ENCODE measurements around the gene NR2F6.
A peak's percentile ranks its signal among the peaks of the same experiment; 100 is the strongest.
"Not testable (repeated sequence)": the region's sequence is repeated elsewhere in the genome, so short reads cannot be mapped to it uniquely, and the experiment has no call there.

The NR2F6 gene

GRCh38 chr19:17275441-17276175 lies 29.9 kb upstream of the NR2F6 start:
- H3K4me2 ChIP-seq (ENCODE audit: low read length), result no peak overlapping the region
- no peaks in the 10 kb centered on the region for H3K27me3 ChIP-seq (ENCODE audit: control insufficient read depth, low read length)
- no peaks in the 10 kb centered on the region for H4K20me1 ChIP-seq (ENCODE audit: control insufficient read depth, insufficient read depth, low read depth, low read length)
- H3F3A ChIP-seq (ENCODE audit: control insufficient read depth, insufficient read depth), result peaks cover 11% of the 10 kb centered on the region
- no peaks in the 10 kb centered on the region for H3K9me3 ChIP-seq (ENCODE audit: control insufficient read depth, insufficient read depth, low read length)
- no peak for TF ChIP-seq CTCF (IDR thresholded peaks at IDR 0.05; ENCODE audit: low read depth, low read length, poor library complexity, severe bottlenecking)
- TF ChIP-seq EZH2phosphoT487 (IDR thresholded peaks at IDR 0.05; ENCODE audit: borderline replicate concordance, low read length), result no peak
- no peak overlapping the region for H3K27ac ChIP-seq (ENCODE audit: low read depth, low read length)
- peaks cover 6% of the 10 kb centered on the region; the same call in 1 of the 2 replicates for H3K79me2 ChIP-seq (ENCODE audit: control insufficient read depth, low read length)
- H3K9me2 ChIP-seq (replicated peaks; ENCODE audit: control insufficient read depth, low read length), result no peaks in the 10 kb centered on the region
- peaks cover 69% of the 10 kb centered on the region for H3K36me3 ChIP-seq (ENCODE audit: control insufficient read depth, low read length)
- H3K4me3 ChIP-seq (ENCODE audit: low read length), result no peak overlapping the region
- peaks cover 19% of the 10 kb centered on the region for H3K4me1 ChIP-seq (ENCODE audit: control insufficient read depth, low read length)

- not testable (repeated sequence) for H4K20me1 ChIP-seq (ENCODE audit: control insufficient read depth, insufficient read depth, low read depth, low read length)
- peaks cover 74% of the 10 kb centered on the region for H3K36me3 ChIP-seq (ENCODE audit: control insufficient read depth, low read length)
Measured at GRCh38 chr19:17274892-17275291, 29.2 kb upstream of the NR2F6 start.

GRCh38 chr19:17268754-17269153 lies 23.0 kb upstream of the NR2F6 start:
- H3K4me3 ChIP-seq (ENCODE audit: low read length), result peak overlapping the region; percentile 97
- peak overlapping the region; percentile 94 for H3K4me2 ChIP-seq (ENCODE audit: low read length)
- peaks cover 35% of the 10 kb centered on the region for H3K4me1 ChIP-seq (ENCODE audit: control insufficient read depth, low read length)
- H3K79me2 ChIP-seq (ENCODE audit: control insufficient read depth, low read length), result peaks cover 26% of the 10 kb centered on the region
- H4K20me1 ChIP-seq (ENCODE audit: control insufficient read depth, insufficient read depth, low read depth, low read length), result no peaks in the 10 kb centered on the region
- no peaks in the 10 kb centered on the region for H3K27me3 ChIP-seq (ENCODE audit: control insufficient read depth, low read length)
- TF ChIP-seq EZH2phosphoT487 (IDR thresholded peaks at IDR 0.05; ENCODE audit: borderline replicate concordance, low read length) (no peak), CTCF (IDR thresholded peaks at IDR 0.05; ENCODE audit: low read depth, low read length, poor library complexity, severe bottlenecking) (no peak)
- H3K36me3 ChIP-seq (ENCODE audit: control insufficient read depth, low read length), result peaks cover 32% of the 10 kb centered on the region
- peaks cover 15% of the 10 kb centered on the region for H3F3A ChIP-seq (ENCODE audit: control insufficient read depth, insufficient read depth)
- H3K27ac ChIP-seq (ENCODE audit: low read depth, low read length), result no peak overlapping the region
- no peaks in the 10 kb centered on the region for H3K9me2 ChIP-seq (replicated peaks; ENCODE audit: control insufficient read depth, low read length)
- H3K9me3 ChIP-seq (ENCODE audit: control insufficient read depth, insufficient read depth, low read length), result no peaks in the 10 kb centered on the region

More at GRCh38 chr19:17274892-17275291, 29.2 kb upstream of the NR2F6 start:
- H3K79me2 ChIP-seq (ENCODE audit: control insufficient read depth, low read length); H3K9me3 ChIP-seq (ENCODE audit: control insufficient read depth, insufficient read depth, low read length); H3K27me3 ChIP-seq (ENCODE audit: control insufficient read depth, low read length); H3K27ac ChIP-seq (ENCODE audit: low read depth, low read length); H3K4me3 ChIP-seq (ENCODE audit: low read length); H3K4me2 ChIP-seq (ENCODE audit: low read length); H3K9me2 ChIP-seq (replicated peaks; ENCODE audit: control insufficient read depth, low read length): not testable (repeated sequence)
- Histone ChIP-seq H3F3A (ENCODE audit: control insufficient read depth, insufficient read depth) (peaks cover 10% of the 10 kb centered on the region), H3K4me1 (ENCODE audit: control insufficient read depth, low read length) (peaks cover 12% of the 10 kb centered on the region)

- TF ChIP-seq CTCF (IDR thresholded peaks at IDR 0.05; ENCODE audit: low read depth, low read length, poor library complexity, severe bottlenecking) (no peak), EZH2phosphoT487 (IDR thresholded peaks at IDR 0.05; ENCODE audit: borderline replicate concordance, low read length) (no peak)
- no peaks in the 10 kb centered on the region for H3K9me2 ChIP-seq (replicated peaks; ENCODE audit: control insufficient read depth, low read length)
- H3K4me1 ChIP-seq (ENCODE audit: control insufficient read depth, low read length), result peaks cover 40% of the 10 kb centered on the region
- H4K20me1 ChIP-seq (ENCODE audit: control insufficient read depth, insufficient read depth, low read depth, low read length), result no peaks in the 10 kb centered on the region
- peaks cover 26% of the 10 kb centered on the region for H3K79me2 ChIP-seq (ENCODE audit: control insufficient read depth, low read length)
- H3K27ac ChIP-seq (ENCODE audit: low read depth, low read length), result peak within 1 kb of the TSS; percentile 100
- H3K27me3 ChIP-seq (ENCODE audit: control insufficient read depth, low read length), result no peaks in the 10 kb centered on the region
- H3K36me3 ChIP-seq (ENCODE audit: control insufficient read depth, low read length), result peaks cover 24% of the 10 kb centered on the region
- peaks cover 20% of the 10 kb centered on the region for H3F3A ChIP-seq (ENCODE audit: control insufficient read depth, insufficient read depth)
- peak within 1 kb of the TSS; percentile 97 for H3K4me3 ChIP-seq (ENCODE audit: low read length)
- peak within 1 kb of the TSS; percentile 94 for H3K4me2 ChIP-seq (ENCODE audit: low read length)
- H3K9me3 ChIP-seq (ENCODE audit: control insufficient read depth, insufficient read depth, low read length), result no peaks in the 10 kb centered on the region
Measured at GRCh38 chr19:17266975-17267788, 21.5 kb upstream of the NR2F6 start, which contains the start of gene BABAM1. BABAM1 (plus strand) TSS chr19:17267443; CDS start chr19:17268807, 1,364 bp downstream.
